ENCODE measurements around the gene SVEP1. TPM values are rescaled to one million over a fixed set of nuclear protein-coding genes. Genes with fewer than 3 reads are reported as not detected.
"Not testable (repeated sequence)": the region's sequence is repeated elsewhere in the genome, so short reads cannot be mapped to it uniquely, and the experiment has no call there.

SVEP1 gene
- total and polyA plus RNA-seq, 2 experiments from 2014 or later: 0.18 to 0.63 TPM

GRCh38 chr9:110615498-110615897, 36.0 kb upstream of the SVEP1 start (continued):
- no peak for TF ChIP-seq ZNF462 (CRISPR knock-in tag; IDR thresholded peaks at IDR 0.05)
- TF ChIP-seq EZH2phosphoT487 (IDR thresholded peaks at IDR 0.05; ENCODE audit: unreplicated experiment): no peak
- TF ChIP-seq CTCF (conservative IDR thresholded peaks at IDR 0.05; ENCODE audit: low read depth in 2 of 2): no peak
- TF ChIP-seq EZH2 (IDR thresholded peaks at IDR 0.05; ENCODE audit: low read depth, unreplicated experiment): no peak
- no peak for TF ChIP-seq POLR2AphosphoS5 (IDR thresholded peaks at IDR 0.05; ENCODE audit: low read depth)
- TF ChIP-seq ZNF114 (CRISPR knock-in tag; IDR thresholded peaks at IDR 0.05): no peak
- no peak for TF ChIP-seq ZNF331 (CRISPR knock-in tag; IDR thresholded peaks at IDR 0.05; ENCODE audit: low read depth)
- no peak for TF ChIP-seq CREB1 (CRISPR knock-in tag; IDR thresholded peaks at IDR 0.05; ENCODE audit: low read depth)
- no peak for TF ChIP-seq NANOG (IDR thresholded peaks at IDR 0.05; ENCODE audit: borderline replicate concordance)
- no peak for TF ChIP-seq ETS1 (IDR thresholded peaks at IDR 0.05)
- TF ChIP-seq STAT1 (IDR thresholded peaks at IDR 0.05; ENCODE audit: unreplicated experiment): no peak
- TF ChIP-seq JUNB (IDR thresholded peaks at IDR 0.05; ENCODE audit: unreplicated experiment): no peak

- not testable (repeated sequence) for H3K27me3 ChIP-seq (ENCODE audit: insufficient read depth); H3K27me3 Mint-ChIP-seq (ENCODE audit: insufficient read depth, low read depth, poor library complexity); H3K4me3 Mint-ChIP-seq; H2AFZ ChIP-seq; H3K4me1 ChIP-seq (ENCODE audit: insufficient read depth); H4K20me1 ChIP-seq (replicated peaks; ENCODE audit: insufficient read depth); H3K36me3 Mint-ChIP-seq (ENCODE audit: low read depth); ATAC-seq; H3K36me3 ChIP-seq (ENCODE audit: insufficient read depth); H3K27ac Mint-ChIP-seq; H3K9me2 ChIP-seq (ENCODE audit: insufficient read depth); H3K4me2 ChIP-seq; H3K4me3 ChIP-seq; H3F3A ChIP-seq (replicated peaks; ENCODE audit: low read depth); H3K9me3 Mint-ChIP-seq; H3K79me2 ChIP-seq (replicated peaks; ENCODE audit: insufficient read depth); H3K27ac ChIP-seq (ENCODE audit: low read depth); DNase-seq (ENCODE audit: low spot score); H3K4me1 Mint-ChIP-seq
These were observed 35.0 kb upstream of the SVEP1 start for GRCh38 chr9:110614576-110614975.
